ENCODE results near the gene ZNF793. TPM values are rescaled to one million over a fixed set of nuclear protein-coding genes. Genes with fewer than 3 reads are reported as not detected.
A peak's percentile ranks its signal among the peaks of the same experiment; 100 is the strongest.

ZNF793 gene
- total RNA-seq (10 to 100 TPM in 2 of 5 donors, 1 to 10 TPM in 3; 3.1 to 11.1 (median 8.6) TPM), total RNA-seq (4.8 to 25.9 (median 9.8) reads per million in 29 experiments)
- 6.2 TPM for total RNA-seq (2013)

DNA sequence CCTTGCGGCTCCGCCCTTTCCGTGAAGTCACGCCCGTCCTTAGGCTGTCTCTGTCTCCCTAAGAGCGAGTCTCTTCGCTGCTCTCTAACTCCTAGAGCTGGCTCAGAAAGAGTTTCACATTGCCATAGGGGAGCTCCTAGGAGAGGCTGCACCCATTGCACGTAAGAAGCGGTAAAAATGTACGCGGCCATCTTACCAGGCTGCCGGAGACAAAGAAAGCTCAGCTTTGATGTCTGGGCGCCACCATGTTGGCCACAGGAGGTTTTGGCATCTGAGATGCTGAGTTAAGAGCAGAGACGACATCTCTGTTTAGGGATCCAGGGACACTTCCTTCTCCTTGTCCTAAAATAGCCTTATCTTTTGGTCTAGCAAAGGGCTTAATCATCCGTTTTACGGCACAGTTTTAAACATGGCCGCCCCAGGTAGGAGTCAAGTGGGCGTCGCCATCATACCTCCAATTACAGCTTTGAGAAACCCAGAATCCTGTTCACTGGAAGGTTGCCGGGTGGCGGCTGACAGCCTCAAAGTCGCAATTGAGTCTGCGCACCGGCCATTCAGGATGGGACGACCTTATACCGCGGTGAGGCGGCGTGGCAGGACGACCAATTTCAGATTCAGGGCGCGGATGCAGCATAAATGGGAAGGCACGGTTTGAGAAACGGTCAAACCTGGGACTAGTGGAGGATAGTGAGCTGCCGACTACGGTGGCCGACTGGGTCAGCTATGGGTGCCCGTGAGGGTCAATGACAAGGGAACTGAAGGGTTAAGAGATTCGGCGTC, at the start of gene ZNF793:
Gene ZNF793 (plus strand): TSS at position 553 of the 780 bp plus-strand sequence. CDS start 16,501 bp downstream, outside the sequence.
- H3K27me3 ChIP-seq (replicated peaks in 1 of 2; ENCODE audit: control insufficient read depth in 2 of 2, extremely low read depth in 1 of 2, insufficient read depth in 2 of 2, low read length in 1 of 2) = no peaks in the 10 kb centered on the region
- peak within 1 kb of the TSS; percentile 64 to 90 for H3K4me3 ChIP-seq (ENCODE audit: control insufficient read depth in 1 of 2, extremely low read depth in 1 of 2, low read length in 1 of 2)

DNA sequence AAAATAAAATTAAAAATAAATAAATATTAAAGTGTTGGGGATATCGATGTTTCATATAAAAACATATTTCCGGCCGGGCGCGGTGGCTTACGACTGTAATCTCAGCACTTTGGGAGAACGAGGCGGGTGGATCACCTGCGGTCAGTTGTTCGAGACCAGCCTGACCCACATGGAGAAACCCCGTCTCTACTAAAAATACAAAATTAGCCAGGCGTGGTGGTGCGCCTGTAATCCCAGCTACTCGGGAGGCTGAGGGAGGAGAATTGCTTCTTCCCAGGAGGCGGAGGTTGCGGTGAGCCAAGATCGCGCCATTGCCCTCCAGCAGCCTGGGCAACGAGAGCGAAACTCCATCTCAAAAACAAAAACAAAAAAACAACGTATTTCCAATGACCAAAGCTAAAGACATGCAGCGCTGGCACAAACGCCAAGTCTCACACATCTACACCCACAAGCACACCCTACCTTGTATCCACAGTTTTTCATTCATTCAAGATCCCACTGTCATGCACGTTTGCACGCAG, 40.4 kb upstream of the ZNF793 start:
- 51% methylated on average over 16 of the region's 25 CpGs for WGBS (ENCODE audit: insufficient coverage)
- POLR2A ChIA-PET = interaction anchor here in 1 of 2 donors (0.8 kb wide), 1 partner anchor 132 kb away, joined by 3 read pairs; a partner anchor contains a TSS
- H3K4me3 Mint-ChIP-seq = peak overlapping the region in 2 of 3 donors; percentile 96 to 98
- no peaks in the 10 kb centered on the region for H3K27me3 Mint-ChIP-seq
- Histone ChIP-seq H3K27me3 (replicated peaks in 1 of 2; ENCODE audit: control insufficient read depth in 2 of 2, extremely low read depth in 1 of 2, insufficient read depth in 2 of 2, low read length in 1 of 2) (no peaks in the 10 kb centered on the region), H3K4me1 (ENCODE audit: control insufficient read depth in 1 of 2, extremely low read depth in 1 of 2, insufficient read depth in 2 of 2, low read length in 2 of 2) (peaks cover 13 to 34% of the 10 kb centered on the region in 2 experiments), H3K27ac (ENCODE audit: low read length) (peak overlapping the region; percentile 84), H3K4me3 (ENCODE audit: control insufficient read depth in 1 of 2, extremely low read depth in 1 of 2, low read length in 1 of 2) (peak overlapping the region; percentile 85 to 95), H3K36me3 (ENCODE audit: control insufficient read depth in 2 of 2, extremely low read depth in 1 of 2, insufficient read depth in 1 of 2, low read length in 1 of 2) (peaks cover 5 to 30% of the 10 kb centered on the region in 2 donors), H3K9me3 (no peaks in the 10 kb centered on the region)
- H3K9me3 Mint-ChIP-seq = peaks cover 9 to 16% (median 14%) of the 10 kb centered on the region in 3 donors
- H3K36me3 Mint-ChIP-seq = peaks cover 20% of the 10 kb centered on the region
- H3K4me1 Mint-ChIP-seq = peaks cover 40 to 46% (median 43%) of the 10 kb centered on the region in 3 donors
- no peak for ATAC-seq (replicated peaks in 1 of 4)
- DNase-seq = no peak
- peak overlapping the region; percentile 89 to 93 for H3K27ac Mint-ChIP-seq
- CTCF ChIA-PET = no interaction called here

More for the DNA sequence above, at the start of gene ZNF793:
- Histone ChIP-seq H3K27ac (ENCODE audit: low read length) (peak within 1 kb of the TSS; percentile 97), H3K9me3 (no peaks in the 10 kb centered on the region), H3K4me1 (ENCODE audit: control insufficient read depth in 1 of 2, extremely low read depth in 1 of 2, insufficient read depth in 2 of 2, low read length in 2 of 2) (peaks cover 3 to 16% of the 10 kb centered on the region in 2 experiments), H3K36me3 (ENCODE audit: control insufficient read depth in 2 of 2, extremely low read depth in 1 of 2, insufficient read depth in 1 of 2, low read length in 1 of 2) (no peaks in the 10 kb centered on the region)
- peaks cover 33% of the 10 kb centered on the region for H3K36me3 Mint-ChIP-seq
- no peaks in the 10 kb centered on the region for H3K27me3 Mint-ChIP-seq
- no peak within 1 kb of the TSS for H3K27ac Mint-ChIP-seq
- H3K9me3 Mint-ChIP-seq = peaks cover 15 to 29% (median 26%) of the 10 kb centered on the region in 3 donors
- DNase-seq (peak; percentile 65 to 86 (median 79)), ATAC-seq (replicated peaks in 1 of 4) (peak; percentile 88 to 93 (median 91))
- H3K4me1 Mint-ChIP-seq = no peaks in the 10 kb centered on the region
- POLR2A ChIA-PET = interaction anchor here in 1 of 2 donors (0.6 to 1.3 kb wide), 3 partner anchors 50 to 136 kb away, joined by 3 to 7 read pairs (median 5); partner anchors contain the start of genes ZNF527, ZNF540 and ZNF571
- H3K4me3 Mint-ChIP-seq = no peak within 1 kb of the TSS
- 4% methylated on average over 31 of the region's 40 CpGs for WGBS (ENCODE audit: insufficient coverage)
- CTCF ChIA-PET = interaction anchor here in 1 of 2 donors (0.8 to 1.5 kb wide), 4 partner anchors 37 to 543 kb away, joined by 3 to 4 read pairs (median 3); partner anchors contain the start of genes ZNF540, ZNF569, ZNF570 and ZNF571

- Mint-ChIP-seq H3K4me1 (peaks cover 40 to 46% (median 43%) of the 10 kb centered on the region in 3 donors), H3K4me3 (peak within 1 kb of the TSS in 2 of 3 donors; percentile 96 to 98), H3K27ac (peak within 1 kb of the TSS; percentile 93 to 98), H3K36me3 (peaks cover 20% of the 10 kb centered on the region), H3K9me3 (peaks cover 9 to 16% (median 14%) of the 10 kb centered on the region in 3 donors), H3K27me3 (no peaks in the 10 kb centered on the region)
- Histone ChIP-seq H3K9me3 (no peaks in the 10 kb centered on the region), H3K4me3 (ENCODE audit: control insufficient read depth in 1 of 2, extremely low read depth in 1 of 2, low read length in 1 of 2) (peak within 1 kb of the TSS; percentile 85 to 95), H3K36me3 (ENCODE audit: control insufficient read depth in 2 of 2, extremely low read depth in 1 of 2, insufficient read depth in 1 of 2, low read length in 1 of 2) (peaks cover 5 to 31% of the 10 kb centered on the region in 2 donors), H3K27ac (ENCODE audit: low read length) (peak within 1 kb of the TSS; percentile 84), H3K4me1 (ENCODE audit: control insufficient read depth in 1 of 2, extremely low read depth in 1 of 2, insufficient read depth in 2 of 2, low read length in 2 of 2) (peaks cover 13 to 34% of the 10 kb centered on the region in 2 experiments), H3K27me3 (replicated peaks in 1 of 2; ENCODE audit: control insufficient read depth in 2 of 2, extremely low read depth in 1 of 2, insufficient read depth in 2 of 2, low read length in 1 of 2) (no peaks in the 10 kb centered on the region)
- ATAC-seq (replicated peaks in 1 of 4) = peak; percentile 67 to 71 (median 68)
- CTCF ChIA-PET = interaction anchor here in 1 of 2 donors (0.6 to 1.4 kb wide), 4 partner anchors 39 to 156 kb away, joined by 3 to 4 read pairs (median 3); partner anchors contain the start of genes ZNF527, ZNF540, ZNF571 and ZNF793
- POLR2A ChIA-PET = interaction anchor here (0.5 to 1.5 kb wide), 5 partner anchors 96 to 703 kb away, joined by 3 to 7 read pairs (median 3); partner anchors contain the start of genes ZNF527 (in 1 of the 2), ZNF540 (in 1 of the 2) and ZNF571 (in 1 of the 2)
- DNase-seq = peak; percentile 79 to 95 (median 90)
- under 1% methylated on average over 59 of the region's 62 CpGs for WGBS (ENCODE audit: insufficient coverage)
Observed at GRCh38 chr19:37466798-37467607, 39.7 kb upstream of the ZNF793 start, which contains the start of gene ZNF569. Gene ZNF569, minus strand, starts transcription at chr19:37467444. Its CDS starts 22,523 bp downstream, at chr19:37444921.

- WGBS (ENCODE audit: insufficient coverage) = 60% methylated on average over 16 of the region's 18 CpGs
- Histone ChIP-seq H3K27me3 (replicated peaks in 1 of 2; ENCODE audit: control insufficient read depth in 2 of 2, extremely low read depth in 1 of 2, insufficient read depth in 2 of 2, low read length in 1 of 2) (no peaks in the 10 kb centered on the region), H3K9me3 (no peaks in the 10 kb centered on the region), H3K4me1 (ENCODE audit: control insufficient read depth in 1 of 2, extremely low read depth in 1 of 2, insufficient read depth in 2 of 2, low read length in 2 of 2) (peaks cover 13 to 34% of the 10 kb centered on the region in 2 experiments), H3K4me3 (ENCODE audit: control insufficient read depth in 1 of 2, extremely low read depth in 1 of 2, low read length in 1 of 2) (peak overlapping the region; percentile 85 to 95), H3K27ac (ENCODE audit: low read length) (peak overlapping the region; percentile 84), H3K36me3 (ENCODE audit: control insufficient read depth in 2 of 2, extremely low read depth in 1 of 2, insufficient read depth in 1 of 2, low read length in 1 of 2) (peaks cover 0 to 30% of the 10 kb centered on the region in 2 donors)
- DNase-seq (no peak), ATAC-seq (replicated peaks in 1 of 4) (no peak)
- Mint-ChIP-seq H3K4me1 (peaks cover 40 to 46% (median 43%) of the 10 kb centered on the region in 3 donors), H3K4me3 (peak overlapping the region in 2 of 3 donors; percentile 96 to 98), H3K27me3 (no peaks in the 10 kb centered on the region), H3K36me3 (peaks cover 20% of the 10 kb centered on the region), H3K27ac (peak overlapping the region; percentile 89 to 93), H3K9me3 (peaks cover 9 to 16% (median 14%) of the 10 kb centered on the region in 3 donors)
- ChIA-PET POLR2A (interaction anchor here (0.5 to 1.5 kb wide), 4 partner anchors 97 to 703 kb away, joined by 3 to 7 read pairs (median 4); partner anchors contain the start of genes ZNF527 (in 1 of the 2), ZNF540 (in 1 of the 2) and ZNF571 (in 1 of the 2)), CTCF (interaction anchor here in 1 of 2 donors (0.6 to 1.4 kb wide), 4 partner anchors 39 to 157 kb away, joined by 3 to 4 read pairs (median 3); partner anchors contain the start of genes ZNF527, ZNF540, ZNF571 and ZNF793)
Observed at GRCh38 chr19:37467608-37468090, 39.1 kb upstream of the ZNF793 start.

- 0% methylated on average over 63 of the region's 63 CpGs for WGBS (ENCODE audit: insufficient coverage)
- peak within 1 kb of the TSS; percentile 95 to 98 for H3K27ac Mint-ChIP-seq
Observed at GRCh38 chr19:37468961-37469777, 37.6 kb upstream of the ZNF793 start, which contains the start of gene ZNF570. Gene ZNF570, plus strand, starts transcription at chr19:37469356. Its CDS starts 999 bp downstream, at chr19:37470355.

More at GRCh38 chr19:37468961-37469777, 37.6 kb upstream of the ZNF793 start, which contains the start of gene ZNF570:
- DNase-seq = peak; percentile 75 to 92 (median 87)
- no peaks in the 10 kb centered on the region for H3K9me3 ChIP-seq
- H3K4me3 ChIP-seq (ENCODE audit: control insufficient read depth in 1 of 2, extremely low read depth in 1 of 2, low read length in 1 of 2) = peak within 1 kb of the TSS; percentile 70 to 72
- peaks cover 13 to 34% of the 10 kb centered on the region in 2 experiments for H3K4me1 ChIP-seq (ENCODE audit: control insufficient read depth in 1 of 2, extremely low read depth in 1 of 2, insufficient read depth in 2 of 2, low read length in 2 of 2)
- Mint-ChIP-seq H3K4me3 (peak within 1 kb of the TSS in 2 of 3 donors; percentile 96 to 98), H3K9me3 (peaks cover 9 to 16% (median 12%) of the 10 kb centered on the region in 3 donors), H3K27me3 (no peaks in the 10 kb centered on the region), H3K4me1 (peaks cover 40 to 46% (median 43%) of the 10 kb centered on the region in 3 donors), H3K36me3 (peaks cover 20% of the 10 kb centered on the region)
- peaks cover 0 to 21% of the 10 kb centered on the region in 2 donors for H3K36me3 ChIP-seq (ENCODE audit: control insufficient read depth in 2 of 2, extremely low read depth in 1 of 2, insufficient read depth in 1 of 2, low read length in 1 of 2)
- H3K27me3 ChIP-seq (replicated peaks in 1 of 2; ENCODE audit: control insufficient read depth in 2 of 2, extremely low read depth in 1 of 2, insufficient read depth in 2 of 2, low read length in 1 of 2) = no peaks in the 10 kb centered on the region
- peak within 1 kb of the TSS; percentile 93 for H3K27ac ChIP-seq (ENCODE audit: low read length)
- ATAC-seq (replicated peaks in 1 of 4) = peak; percentile 78 to 79 (median 79)
- POLR2A ChIA-PET = interaction anchor here in 1 of 2 donors (1.2 kb wide), 1 partner anchor 125 kb away, joined by 5 read pairs; the partner anchor contains the start of genes ZNF540 and ZNF571
- CTCF ChIA-PET = interaction anchor here in 1 of 2 donors (0.6 to 1.4 kb wide), 2 partner anchors 37 to 98 kb away, joined by 3 to 6 read pairs; partner anchors contain the start of genes ZNF527 and ZNF793

All from T-cell (primary cell).